Aorta (tissue), 5 donors: ENCODE results near the gene PRRC2B. TPM values are rescaled to one million over a fixed set of nuclear protein-coding genes. Genes with fewer than 3 reads are reported as not detected.
"Not testable (repeated sequence)": the region's sequence is repeated elsewhere in the genome, so short reads cannot be mapped to it uniquely, and the experiment has no call there.

ENCODE experiments used
- ATAC-seq: fragments of 200-7000 bp; cut with Tn5 transposase; one replicate; pipeline ENCODE4 v1.9.1; 2022; ENCODE audit warnings: moderate library complexity; ENCODE audit not compliant: low FRiP score
- DNase-seq, 2 donors: peaks; one replicate each; pipeline ENCODE4 v3.0.0-alpha.2; 2020
- H3K27ac ChIP-seq, 2 donors: one replicate each; pipeline ENCODE4 v1.5.1; 2013; ENCODE audit warnings: low read length in 2 of 2, mild to moderate bottlenecking in 2 of 2, moderate library complexity in 2 of 2, control low read depth in 1 of 2, inconsistent platforms in 1 of 2, low read depth in 1 of 2
- H3K27me3 ChIP-seq, 2 donors: one replicate each; pipeline ENCODE4 v1.6.1; 2013; ENCODE audit warnings: control low read depth in 1 of 2, low read length in 1 of 2, mild to moderate bottlenecking in 1 of 2, moderate library complexity in 1 of 2; ENCODE audit not compliant: insufficient read depth in 2 of 2, control insufficient read depth in 1 of 2
- H3K36me3 ChIP-seq, 2 donors: one replicate each; pipeline ENCODE4 v1.6.1; 2013; ENCODE audit warnings: control low read depth in 1 of 2, low read length in 1 of 2, mild to moderate bottlenecking in 1 of 2; ENCODE audit not compliant: insufficient read depth in 2 of 2, control insufficient read depth in 1 of 2
- H3K4me1 ChIP-seq, 2 donors: one replicate each; pipeline ENCODE4 v1.6.1; 2013; ENCODE audit warnings: low read length in 2 of 2, control low read depth in 1 of 2, mild to moderate bottlenecking in 1 of 2, moderate library complexity in 1 of 2; ENCODE audit not compliant: insufficient read depth in 2 of 2, control insufficient read depth in 1 of 2
- H3K4me3 ChIP-seq, 2 donors: one replicate each; pipeline ENCODE4 v1.5.1; 2013; ENCODE audit warnings: low read length in 2 of 2, control low read depth in 1 of 2, mild to moderate bottlenecking in 1 of 2
- H3K9me3 ChIP-seq: one replicate; pipeline ENCODE4 v1.6.1; 2013; ENCODE audit warnings: mild to moderate bottlenecking, low read length; ENCODE audit not compliant: control insufficient read depth
- WGBS, 2 donors: extraction: QIAGEN DNeasy Blood & Tissue Kit; methylation state at CpG; one replicate each; pipeline ENCODE4 v1.1.7; 2013; 5-methylcytosine and 5-hydroxymethylcytosine counted together
- intact Hi-C, 2 donors: fragments of 100-400 bp; cut with DNase I; formaldehyde crosslinking; loops; one replicate each; pipeline versions ENCODE4 v1.14.2 to v1.15.0; 2022
- polyA plus RNA-seq, 2 donors: library from polyadenylated mRNA; stranded (reverse); fragments of 200-250 nt; gene quantifications; one replicate each; pipeline ENCODE4 v1.2.3, GENCODE V29; 2013
- total RNA-seq, 2 donors: library from RNA; stranded (reverse); fragmentation: NEBNext Ultra II Directional; extraction: Animal tissue kit (Norgen Biotek cat#: 25700); gene quantifications; one replicate each; pipeline ENCODE4 v1.2.1, GENCODE V29; 2021
- donor health status: healthy with polysubstance abuse.
- donor health status: Bipolar disorder and iron deficiency.
- donor health status: DM: no; HTN: no; CAD: no.
- donor health status: DM: no; HTN: no; CAD: no.
- donor health status: DM: yes; HTN: yes; CAD: no.

Gene PRRC2B
- total and polyA plus RNA-seq, 4 donors, result 23.9 to 263 (median 125) TPM

- Histone ChIP-seq H3K4me1 (no peaks in the 10 kb centered on the region), H3K9me3 (no peaks in the 10 kb centered on the region), H3K4me3 (peak within 1 kb of the TSS; percentile 35 to 48), H3K27ac (no peak within 1 kb of the TSS), H3K36me3 (no peaks in the 10 kb centered on the region), H3K27me3 (no peaks in the 10 kb centered on the region)
- WGBS, 2 donors, result 0% methylated on average over 69 to 83 of the region's 83 CpGs
- peak; percentile 95 for ATAC-seq
- intact Hi-C loops, result loop anchor here in 1 of 2 donors (10.0 kb wide), 1 partner anchor 242 kb away; the partner anchor contains the start of gene RAPGEF1
- DNase-seq, result peak; percentile 91 to 95
Measured at GRCh38 chr9:131502781-131503625, 109.1 kb downstream of the PRRC2B start, which contains the start of gene POMT1. TSS of gene POMT1 (plus strand) at chr9:131502918. CDS start at chr9:131504219, 1,301 bp downstream.

DNA sequence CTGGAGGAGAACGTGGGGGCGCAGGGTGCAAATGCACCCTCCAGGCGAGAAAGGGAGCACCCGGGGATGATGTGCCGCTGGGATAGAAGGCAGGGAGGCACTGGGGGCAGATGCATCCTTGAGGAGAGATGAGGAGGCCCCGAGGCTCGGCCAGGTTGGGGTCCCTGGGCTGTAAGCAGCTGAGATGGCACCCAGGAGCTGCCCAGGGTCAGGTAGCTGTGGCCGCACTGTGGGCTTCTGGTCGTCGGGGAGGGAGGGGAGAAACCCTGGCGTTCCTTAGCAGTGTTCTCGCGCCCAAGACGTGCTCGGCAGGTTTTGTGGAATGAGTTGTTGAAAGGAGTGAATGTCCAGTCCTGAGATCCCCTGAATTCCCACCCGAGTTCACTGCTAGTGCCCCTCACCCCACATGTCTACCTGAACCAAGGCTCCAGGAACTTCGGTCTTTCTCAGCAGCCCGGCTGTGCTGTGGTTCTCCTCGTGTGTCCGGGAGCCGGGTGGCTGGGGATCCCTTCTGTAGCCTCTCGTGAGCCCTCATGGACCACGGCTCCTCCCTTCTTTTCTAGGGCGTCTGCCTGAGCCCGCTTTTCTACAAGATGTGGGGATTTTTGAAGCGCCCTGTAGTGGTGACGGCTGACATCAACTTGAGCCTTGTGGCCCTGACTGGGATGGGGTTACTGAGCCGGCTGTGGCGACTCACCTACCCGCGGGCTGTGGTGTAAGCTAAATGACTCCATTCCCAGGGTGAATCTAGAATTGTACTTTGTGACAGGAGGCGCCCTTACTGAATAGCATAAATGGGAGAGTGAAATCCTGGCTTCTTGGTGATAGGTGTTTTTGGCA, 110.0 kb downstream of the PRRC2B start:
- Histone ChIP-seq H3K27me3 (no peaks in the 10 kb centered on the region), H3K27ac (no peak overlapping the region), H3K9me3 (no peaks in the 10 kb centered on the region), H3K36me3 (no peaks in the 10 kb centered on the region), H3K4me1 (no peaks in the 10 kb centered on the region), H3K4me3 (peak overlapping the region; percentile 35 to 48)
- DNase-seq (no peak), ATAC-seq (no peak)
- 11 to 15% methylated on average over 32 of the region's 32 CpGs for WGBS, 2 donors
- intact Hi-C loops, result loop anchor here in 1 of 2 donors (10.0 kb wide), 1 partner anchor 241 kb away; the partner anchor contains the start of gene RAPGEF1

DNA sequence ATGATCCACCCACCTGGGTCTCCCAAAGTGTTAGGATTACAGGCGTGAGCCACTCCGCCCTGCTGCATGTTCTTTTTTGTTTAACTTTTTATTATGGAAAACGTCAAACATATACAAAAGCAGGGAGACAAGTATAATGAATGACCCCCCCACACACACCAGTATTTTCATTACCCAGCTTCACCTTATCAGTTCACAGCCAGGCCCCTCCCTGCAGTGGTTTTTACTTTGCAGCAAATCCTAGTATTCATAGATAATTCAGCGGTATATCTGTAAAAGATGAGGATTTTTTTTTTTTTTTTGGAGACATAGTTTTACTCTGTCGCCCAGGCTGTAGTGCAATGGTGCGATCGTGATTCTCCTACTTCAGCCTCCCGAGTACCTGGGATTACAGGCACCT, 111.1 kb downstream of the PRRC2B start:
- no peak overlapping the region for H3K27ac ChIP-seq
- no peak overlapping the region for H3K4me3 ChIP-seq
- peaks cover 0 to 5% of the 10 kb centered on the region in 2 donors for H3K36me3 ChIP-seq
- 90 to 92% methylated on average over 8 of the region's 8 CpGs for WGBS, 2 donors
- ATAC-seq, result no peak
- no peaks in the 10 kb centered on the region for H3K9me3 ChIP-seq
- no peak for DNase-seq
- no peaks in the 10 kb centered on the region for H3K27me3 ChIP-seq
- no peaks in the 10 kb centered on the region for H3K4me1 ChIP-seq
- intact Hi-C loops, result loop anchor here in 1 of 2 donors (10.0 kb wide), 1 partner anchor 240 kb away; the partner anchor contains the start of gene RAPGEF1

DNA sequence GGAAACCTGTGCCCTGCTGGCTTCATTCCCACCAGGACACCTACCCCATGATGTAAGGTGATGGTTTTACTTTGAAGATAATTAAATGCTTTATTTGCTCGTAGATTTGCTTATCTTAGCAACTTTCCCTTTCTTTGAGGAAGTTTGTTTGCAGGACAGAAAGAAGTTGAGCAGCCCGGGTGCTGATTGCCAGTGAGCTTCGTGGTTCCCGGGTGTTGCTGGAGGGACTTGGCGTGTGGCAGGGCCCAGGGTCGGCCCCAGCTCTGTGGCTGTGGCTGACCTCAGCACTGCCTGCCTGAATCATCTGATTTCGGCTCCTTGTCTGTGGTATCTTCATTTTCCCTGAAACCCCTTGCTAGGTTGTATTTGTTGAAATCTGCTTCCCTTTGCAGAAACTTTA, 117.5 kb downstream of the PRRC2B start:
- Histone ChIP-seq H3K36me3 (peaks cover 0 to 13% of the 10 kb centered on the region in 2 donors), H3K27me3 (no peaks in the 10 kb centered on the region), H3K27ac (no peak overlapping the region), H3K4me1 (no peaks in the 10 kb centered on the region), H3K4me3 (no peak overlapping the region), H3K9me3 (no peaks in the 10 kb centered on the region)
- no peak for DNase-seq
- no peak for ATAC-seq
- intact Hi-C loops, result no loop called here
- 79 to 80% methylated on average over 7 of the region's 7 CpGs for WGBS, 2 donors

DNA sequence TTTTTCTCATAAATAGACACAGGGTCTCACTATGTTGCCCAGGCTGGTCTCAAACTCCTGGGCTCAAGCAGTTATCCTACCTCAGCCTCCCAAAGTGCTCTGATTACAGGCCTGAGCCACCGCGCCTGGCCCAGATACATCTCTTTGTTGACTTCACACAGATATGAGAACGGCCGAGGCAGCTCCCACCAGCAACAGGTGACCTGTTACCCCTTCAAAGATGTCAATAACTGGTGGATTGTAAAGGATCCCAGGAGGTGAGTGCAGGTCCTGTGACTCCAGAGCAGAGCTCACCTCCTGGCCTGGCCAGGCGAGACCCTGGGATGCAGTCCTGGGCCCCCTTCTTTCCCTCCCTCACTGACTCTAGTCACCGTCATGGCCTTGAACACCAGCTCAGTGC, 118.0 kb downstream of the PRRC2B start:
- Histone ChIP-seq H3K36me3 (peaks cover 0 to 13% of the 10 kb centered on the region in 2 donors), H3K4me3 (no peak overlapping the region), H3K4me1 (no peaks in the 10 kb centered on the region), H3K9me3 (no peaks in the 10 kb centered on the region), H3K27me3 (no peaks in the 10 kb centered on the region), H3K27ac (no peak overlapping the region)
- intact Hi-C loops, result no loop called here
- WGBS, 2 donors, result 91 to 95% methylated on average over 6 of the region's 6 CpGs
- no peak for ATAC-seq
- DNase-seq, result no peak

- H3K36me3 ChIP-seq, result peaks cover 0 to 13% of the 10 kb centered on the region in 2 donors
- intact Hi-C loops, result no loop called here
Measured at GRCh38 chr9:131513177-131513576, 119.3 kb downstream of the PRRC2B start.

DNA sequence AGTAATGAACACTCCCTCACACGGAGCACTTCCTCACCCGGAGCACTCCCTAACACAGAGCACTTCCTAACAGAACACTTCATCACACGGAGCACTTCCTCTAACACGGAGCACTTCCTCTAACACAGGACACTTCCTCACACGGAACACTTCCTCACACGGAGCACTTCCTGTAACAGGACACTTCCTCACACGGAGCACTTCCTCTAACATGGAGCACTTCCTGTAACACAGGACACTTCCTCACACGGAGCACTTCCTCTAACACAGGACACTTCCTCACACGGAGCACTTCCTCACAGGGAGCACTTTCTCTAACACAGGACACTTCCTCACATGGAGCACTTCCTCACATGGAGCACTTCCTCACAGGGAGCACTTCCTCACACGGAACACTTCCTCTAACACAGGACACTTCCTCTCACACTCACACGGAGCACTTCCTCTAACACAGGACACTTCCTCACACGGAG, 121.7 kb downstream of the PRRC2B start:
- intact Hi-C loops, result not testable (repeated sequence)
- peaks cover 0 to 17% of the 10 kb centered on the region in 2 donors for H3K36me3 ChIP-seq

More at GRCh38 chr9:131513177-131513576, 119.3 kb downstream of the PRRC2B start:
- DNase-seq, result no peak
- H3K4me3 ChIP-seq, result no peak overlapping the region
- H3K27ac ChIP-seq, result no peak overlapping the region
- no peaks in the 10 kb centered on the region for H3K9me3 ChIP-seq
- H3K4me1 ChIP-seq, result no peaks in the 10 kb centered on the region
- H3K27me3 ChIP-seq, result no peaks in the 10 kb centered on the region
- WGBS, 2 donors, result 93% methylated on average over 15 of the region's 15 CpGs
- no peak for ATAC-seq

GRCh38 chr9:131516100-131516499, 122.2 kb downstream of the PRRC2B start:
- Histone ChIP-seq H3K27ac (no peak overlapping the region), H3K9me3 (no peaks in the 10 kb centered on the region), H3K27me3 (no peaks in the 10 kb centered on the region), H3K4me3 (no peak overlapping the region), H3K36me3 (peaks cover 0 to 13% of the 10 kb centered on the region in 2 donors), H3K4me1 (no peaks in the 10 kb centered on the region)
- DNase-seq (no peak), ATAC-seq (no peak)
- WGBS, 2 donors, result 88 to 90% methylated on average over 14 to 15 of the region's 15 CpGs
- intact Hi-C loops, result no loop called here

More for the DNA sequence above, 121.7 kb downstream of the PRRC2B start:
- not testable (repeated sequence) for H3K4me3 ChIP-seq, H3K27ac ChIP-seq, H3K4me1 ChIP-seq, H3K27me3 ChIP-seq, DNase-seq, H3K9me3 ChIP-seq, ATAC-seq
- 87% methylated on average over 10 to 12 of the region's 12 CpGs for WGBS, 2 donors
